ENCODE measurements around the gene TGM3. TPM values are rescaled to one million over a fixed set of nuclear protein-coding genes. Genes with fewer than 3 reads are reported as not detected.

Gene TGM3
- total and polyA plus RNA-seq, 10 of the 15 experiments (the other 5 are each of a cell fraction or from before 2014, with no cell fraction given), result not detected

DNA sequence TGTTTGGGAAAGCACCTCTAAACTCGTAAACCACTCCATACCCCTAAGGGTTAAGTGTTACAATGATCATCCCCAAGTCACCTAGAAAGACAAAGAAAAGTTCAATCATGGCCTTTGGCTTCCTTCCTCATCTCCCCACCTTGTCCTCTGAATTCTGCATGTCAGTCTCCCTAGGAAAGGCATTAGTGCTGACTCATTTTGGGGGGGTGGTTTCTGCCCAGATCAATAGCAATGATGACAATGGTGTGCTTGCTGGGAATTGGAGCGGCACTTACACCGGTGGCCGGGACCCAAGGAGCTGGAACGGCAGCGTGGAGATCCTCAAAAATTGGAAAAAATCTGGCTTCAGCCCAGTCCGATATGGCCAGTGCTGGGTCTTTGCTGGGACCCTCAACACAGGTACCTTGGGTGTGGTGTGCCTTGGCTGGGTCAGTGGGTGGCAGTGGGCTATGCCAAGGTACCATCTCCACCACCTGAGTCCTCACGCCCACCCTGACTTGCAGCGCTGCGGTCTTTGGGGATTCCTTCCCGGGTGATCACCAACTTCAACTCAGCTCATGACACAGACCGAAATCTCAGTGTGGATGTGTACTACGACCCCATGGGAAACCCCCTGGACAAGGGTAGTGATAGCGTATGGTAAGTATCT is 21.2 kb downstream of the TGM3 start:
- no peak overlapping the region for H3K4me3 ChIP-seq
- no peak overlapping the region for H2AFZ ChIP-seq (ENCODE audit: control insufficient read depth, low read depth, low read length)
- H3K27ac ChIP-seq (ENCODE audit: control insufficient read depth, insufficient read depth), result no peak overlapping the region
- no peak overlapping the region for H3K9ac ChIP-seq (ENCODE audit: control insufficient read depth, insufficient read depth, low read length)
- ChIA-PET POLR2A (no interaction called here), CTCF (no interaction called here), SMC1A (ENCODE audit: uncharacterized antibody, unreplicated experiment) (no interaction called here), RAD21 (ENCODE audit: unreplicated experiment) (no interaction called here)
- H3K27me3 ChIP-seq (replicated peaks in 1 of 2; ENCODE audit: control insufficient read depth in 2 of 2, insufficient read depth in 2 of 2, low read length in 1 of 2), result peaks cover 2 to 5% of the 10 kb centered on the region in 2 experiments; a peak in 3 of 4 replicates
- H3K4me2 ChIP-seq (ENCODE audit: control insufficient read depth, insufficient read depth), result no peak overlapping the region
- BruUV-seq (replicated peaks), result no TSS peak
- intact Hi-C loops (cut with micrococcal nuclease; ENCODE audit: unreplicated experiment), result no loop called here
- no peak for DNase-seq (ENCODE audit: low read depth, low spot score)
- no peaks in the 10 kb centered on the region for H3K36me3 ChIP-seq (ENCODE audit: control insufficient read depth in 2 of 2, insufficient read depth in 2 of 2, low read length in 1 of 2)
- FAIRE-seq, result no peak
- no peaks in the 10 kb centered on the region for H3K4me1 ChIP-seq (ENCODE audit: control insufficient read depth, insufficient read depth, low read length)
- no peaks in the 10 kb centered on the region for H3K9me3 ChIP-seq (replicated peaks; ENCODE audit: control insufficient read depth, insufficient read depth, low read length)
- H4K20me1 ChIP-seq (ENCODE audit: control insufficient read depth, insufficient read depth), result no peaks in the 10 kb centered on the region
- no peaks in the 10 kb centered on the region for H3K79me2 ChIP-seq (ENCODE audit: control insufficient read depth, insufficient read depth, low read length)
- in situ Hi-C loops (cut with MboI), result no loop called here
- WGBS (ENCODE audit: insufficient coverage, insufficient replicate concordance, low lambda C conversion rate, missing lambda C conversion rate), result 39% methylated on average over 14 of the region's 14 CpGs
- no peak for ATAC-seq
- TF ChIP-seq TBL1XR1 (IDR thresholded peaks at IDR 0.05; ENCODE audit: low read depth, low read length) (no peak), IRF4 (IDR thresholded peaks at IDR 0.05; ENCODE audit: low read depth, low read length) (no peak), MYB (IDR thresholded peaks at IDR 0.05; ENCODE audit: borderline replicate concordance, low read depth, low read length) (no peak), KLF5 (IDR thresholded peaks at IDR 0.05; ENCODE audit: partially characterized antibody) (no peak), STAT3 (IDR thresholded peaks at IDR 0.05; ENCODE audit: low read depth, low read length) (no peak)
- TF ChIP-seq, protein P1, sequence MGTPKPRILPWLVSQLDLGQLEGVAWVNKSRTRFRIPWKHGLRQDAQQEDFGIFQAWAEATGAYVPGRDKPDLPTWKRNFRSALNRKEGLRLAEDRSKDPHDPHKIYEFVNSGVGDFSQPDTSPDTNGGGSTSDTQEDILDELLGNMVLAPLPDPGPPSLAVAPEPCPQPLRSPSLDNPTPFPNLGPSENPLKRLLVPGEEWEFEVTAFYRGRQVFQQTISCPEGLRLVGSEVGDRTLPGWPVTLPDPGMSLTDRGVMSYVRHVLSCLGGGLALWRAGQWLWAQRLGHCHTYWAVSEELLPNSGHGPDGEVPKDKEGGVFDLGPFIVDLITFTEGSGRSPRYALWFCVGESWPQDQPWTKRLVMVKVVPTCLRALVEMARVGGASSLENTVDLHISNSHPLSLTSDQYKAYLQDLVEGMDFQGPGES (IDR thresholded peaks at IDR 0.05), result no peak
- TF ChIP-seq, protein P2, sequence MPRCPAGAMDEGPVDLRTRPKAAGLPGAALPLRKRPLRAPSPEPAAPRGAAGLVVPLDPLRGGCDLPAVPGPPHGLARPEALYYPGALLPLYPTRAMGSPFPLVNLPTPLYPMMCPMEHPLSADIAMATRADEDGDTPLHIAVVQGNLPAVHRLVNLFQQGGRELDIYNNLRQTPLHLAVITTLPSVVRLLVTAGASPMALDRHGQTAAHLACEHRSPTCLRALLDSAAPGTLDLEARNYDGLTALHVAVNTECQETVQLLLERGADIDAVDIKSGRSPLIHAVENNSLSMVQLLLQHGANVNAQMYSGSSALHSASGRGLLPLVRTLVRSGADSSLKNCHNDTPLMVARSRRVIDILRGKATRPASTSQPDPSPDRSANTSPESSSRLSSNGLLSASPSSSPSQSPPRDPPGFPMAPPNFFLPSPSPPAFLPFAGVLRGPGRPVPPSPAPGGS (IDR thresholded peaks at IDR 0.05; ENCODE audit: borderline replicate concordance, insufficient read depth, low read depth, low read length, poor library complexity, severe bottlenecking), result no peak
- TF ChIP-seq, protein P3, sequence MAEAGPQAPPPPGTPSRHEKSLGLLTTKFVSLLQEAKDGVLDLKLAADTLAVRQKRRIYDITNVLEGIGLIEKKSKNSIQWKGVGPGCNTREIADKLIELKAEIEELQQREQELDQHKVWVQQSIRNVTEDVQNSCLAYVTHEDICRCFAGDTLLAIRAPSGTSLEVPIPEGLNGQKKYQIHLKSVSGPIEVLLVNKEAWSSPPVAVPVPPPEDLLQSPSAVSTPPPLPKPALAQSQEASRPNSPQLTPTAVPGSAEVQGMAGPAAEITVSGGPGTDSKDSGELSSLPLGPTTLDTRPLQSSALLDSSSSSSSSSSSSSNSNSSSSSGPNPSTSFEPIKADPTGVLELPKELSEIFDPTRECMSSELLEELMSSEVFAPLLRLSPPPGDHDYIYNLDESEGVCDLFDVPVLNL (IDR thresholded peaks at IDR 0.05; ENCODE audit: low read depth, low read length), result no peak

Data from GM12878 (cell line).